H1 (cell line): ENCODE measurements around the gene HSF4. TPM values are rescaled to one million over a fixed set of nuclear protein-coding genes. Genes with fewer than 3 reads are reported as not detected.

ENCODE experiments used
- CBX5 ChIP-seq: fragments of 300-800, 300-1000 bp; sonication (generic); IDR thresholded peaks from 2 replicates; pipeline ENCODE4 v1.7.1; 2016; ENCODE audit warnings: antibody characterized with exemption, low read length, low read depth
- CBX8 ChIP-seq: fragments of 300-800, 300-1000 bp; sonication (generic); IDR thresholded peaks from 2 replicates; pipeline ENCODE4 v1.7.1; 2016; ENCODE audit warnings: low read depth, low read length, borderline replicate concordance
- EGR1 ChIP-seq: IDR thresholded peaks from 2 replicates; pipeline ENCODE4 v1.6.1; 2011; ENCODE audit warnings: low read depth, low read length, borderline replicate concordance
- EP300 ChIP-seq, 2 experiments: IDR thresholded peaks; 1 replicate in 1 of 2; 2 replicates in 1 of 2; pipeline ENCODE4 v1.6.1; 2011 to 2012; ENCODE audit warnings: low read depth in 2 of 2, low read length in 2 of 2, mild to moderate bottlenecking in 2 of 2, borderline replicate concordance in 1 of 2, inconsistent platforms in 1 of 2, moderate library complexity in 1 of 2
- HDAC6 ChIP-seq: IDR thresholded peaks from one replicate; pipeline ENCODE4 v1.7.1; 2012; ENCODE audit warnings: low read depth, mild to moderate bottlenecking, inconsistent platforms, low read length, moderate library complexity
- JUN ChIP-seq: IDR thresholded peaks from 2 replicates; pipeline ENCODE4 v1.6.1; 2011; ENCODE audit warnings: low read depth, mild to moderate bottlenecking, improper control_type of control experiment, low read length
- JUND ChIP-seq: IDR thresholded peaks from 2 replicates; pipeline ENCODE4 v1.6.1; 2011; ENCODE audit warnings: mild to moderate bottlenecking, improper control_type of control experiment, low read length
- POLR2A ChIP-seq, 2 experiments: IDR thresholded peaks; 1 replicate in 1 of 2; 2 replicates in 1 of 2; pipeline ENCODE4 v1.6.1; 2011; ENCODE audit warnings: low read depth in 2 of 2, low read length in 2 of 2, mild to moderate bottlenecking in 2 of 2; ENCODE audit errors: control extremely low read depth in 1 of 2
- SIN3A ChIP-seq, 2 experiments: IDR thresholded peaks in 1 of 2; conservative IDR thresholded peaks in 1 of 2; 2 replicates each; pipeline ENCODE4 v1.6.1; 2011 to 2012; ENCODE audit warnings: low read length in 2 of 2, improper control_type of control experiment in 1 of 2, low read depth in 1 of 2, mild to moderate bottlenecking in 1 of 2
- SIRT6 ChIP-seq: IDR thresholded peaks from one replicate; pipeline ENCODE4 v1.7.1; 2012; ENCODE audit warnings: low read length, inconsistent platforms
- SP2 ChIP-seq: IDR thresholded peaks from 2 replicates; pipeline ENCODE4 v1.6.1; 2012; ENCODE audit warnings: mild to moderate bottlenecking, low read length, inconsistent platforms
- SRF ChIP-seq: IDR thresholded peaks from 2 replicates; pipeline ENCODE4 v1.6.1; 2011; ENCODE audit warnings: mild to moderate bottlenecking, low read depth, low read length, moderate library complexity
- SUZ12 ChIP-seq: fragments of 200-600 bp; sonication (generic); IDR thresholded peaks from 2 replicates; pipeline ENCODE4 v1.6.1; 2012; ENCODE audit warnings: mild to moderate bottlenecking, inconsistent platforms, low read length, moderate library complexity, mixed read lengths
- TBP ChIP-seq: IDR thresholded peaks from 2 replicates; pipeline ENCODE4 v1.6.1; 2011; ENCODE audit warnings: low read depth, low read length, improper control_type of control experiment
- TCF12 ChIP-seq: IDR thresholded peaks from 2 replicates; pipeline ENCODE4 v1.6.1; 2011; ENCODE audit warnings: low read depth, mild to moderate bottlenecking, low read length
- TEAD4 ChIP-seq: IDR thresholded peaks from 2 replicates; pipeline ENCODE4 v1.6.1; 2012; ENCODE audit warnings: low read depth, low read length, inconsistent platforms, mixed read lengths
- polyA plus RNA-seq, 7 experiments: library from polyadenylated mRNA; depleted of rRNA in 3 of 7; stranded (reverse) in 5 of 7; unstranded in 2 of 7; fragments of >200 nt in 5 of 7; fragments of 200-250 nt in 2 of 7; gene quantifications; 1 replicate in 5 of 7; 2 replicates in 1 of 7; 4 replicates in 1 of 7; pipeline versions ENCODE4 v1.2.1 to v1.2.3, GENCODE V29; 2011 to 2013; ENCODE audit warnings: missing spikeins in 2 of 7, mixed read lengths in 2 of 7
- total RNA-seq: library from RNA; stranded (reverse); fragmentation: NEBNext Ultra II Directional; extraction: Animal tissue kit (Norgen Biotek cat#: 25700); gene quantifications from 2 replicates; pipeline ENCODE4 v1.2.1, GENCODE V29; 2021
- TF ChIP-seq, protein P1 (sequence below): IDR thresholded peaks from 2 replicates; pipeline ENCODE4 v1.6.1; 2012; ENCODE audit warnings: low read length, inconsistent platforms
- TF ChIP-seq, protein P2 (sequence below): IDR thresholded peaks from 2 replicates; pipeline ENCODE4 v1.6.1; 2011; ENCODE audit warnings: low read length, improper control_type of control experiment
- TF ChIP-seq, protein P3 (sequence below), 3 experiments: IDR thresholded peaks; 1 replicate in 2 of 3; 2 replicates in 1 of 3; pipeline versions ENCODE4 v1.5.1 to v1.6.1; 2011; ENCODE audit warnings: low read length in 3 of 3, mild to moderate bottlenecking in 3 of 3, inconsistent platforms in 2 of 3, low read depth in 1 of 3, moderate library complexity in 1 of 3; ENCODE audit not compliant: insufficient read depth in 1 of 3; ENCODE audit errors: control extremely low read depth in 1 of 3

HSF4 gene
- total and polyA plus RNA-seq, 2 of the 8 experiments (the other 6 are each of a cell fraction or from before 2014, with no cell fraction given): 0.14 TPM; not detected in 1

DNA sequence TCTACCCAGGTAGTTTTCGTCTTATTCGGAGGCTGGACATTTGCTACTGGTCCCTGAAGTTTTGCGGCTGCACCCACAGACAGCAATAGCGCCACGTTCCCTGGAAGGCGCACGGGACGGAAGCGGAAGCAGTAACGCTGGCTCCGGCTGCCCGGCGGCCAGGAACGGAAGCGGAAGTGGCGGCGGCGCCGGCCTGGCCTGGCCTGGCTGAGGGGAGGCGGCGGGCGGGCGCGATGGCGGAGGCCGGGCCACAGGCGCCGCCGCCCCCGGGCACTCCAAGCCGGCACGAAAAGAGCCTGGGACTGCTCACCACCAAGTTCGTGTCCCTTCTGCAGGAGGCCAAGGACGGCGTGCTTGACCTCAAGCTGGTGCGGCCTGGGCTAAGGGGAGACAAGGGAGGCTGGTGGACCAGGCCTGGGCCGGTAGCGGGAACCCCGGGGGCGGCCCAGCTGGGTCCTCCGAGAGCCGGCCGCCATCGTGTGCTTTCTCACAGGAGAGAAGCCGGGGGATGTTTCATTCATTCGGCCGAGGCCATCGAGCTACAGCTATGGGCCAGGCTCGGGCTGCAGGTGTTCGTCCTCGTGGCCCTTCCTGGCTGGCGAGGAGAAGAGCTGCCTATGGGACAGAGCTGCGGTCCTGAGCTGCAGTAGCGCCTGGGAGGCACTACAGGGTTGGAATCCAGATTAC is 27.6 kb downstream of the HSF4 start, which contains the start of gene E2F4 (continued):
- TF ChIP-seq, protein P1, sequence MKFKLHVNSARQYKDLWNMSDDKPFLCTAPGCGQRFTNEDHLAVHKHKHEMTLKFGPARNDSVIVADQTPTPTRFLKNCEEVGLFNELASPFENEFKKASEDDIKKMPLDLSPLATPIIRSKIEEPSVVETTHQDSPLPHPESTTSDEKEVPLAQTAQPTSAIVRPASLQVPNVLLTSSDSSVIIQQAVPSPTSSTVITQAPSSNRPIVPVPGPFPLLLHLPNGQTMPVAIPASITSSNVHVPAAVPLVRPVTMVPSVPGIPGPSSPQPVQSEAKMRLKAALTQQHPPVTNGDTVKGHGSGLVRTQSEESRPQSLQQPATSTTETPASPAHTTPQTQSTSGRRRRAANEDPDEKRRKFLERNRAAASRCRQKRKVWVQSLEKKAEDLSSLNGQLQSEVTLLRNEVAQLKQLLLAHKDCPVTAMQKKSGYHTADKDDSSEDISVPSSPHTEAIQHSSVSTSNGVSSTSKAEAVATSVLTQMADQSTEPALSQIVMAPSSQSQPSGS: no peak
- TF ChIP-seq TCF12 (no peak), JUND (no peak), POLR2A (IDR thresholded peaks at IDR 0.05; ENCODE audit: control extremely low read depth in 1 of 2, low read depth in 2 of 2, low read length in 2 of 2) (peak in 1 of 2 experiments; percentile 51; a peak in 1 of 3 replicates), EP300 (IDR thresholded peaks at IDR 0.05; ENCODE audit: borderline replicate concordance in 1 of 2, low read depth in 2 of 2, low read length in 2 of 2) (0 out of 3 replicates have a peak, but pooled peaks of 1 of the 2 experiments have one; percentile 74), TEAD4 (0 out of 2 replicates have a peak, but pooled peaks have one; percentile 36), HDAC6 (no peak), SUZ12 (no peak), SIRT6 (no peak), SIN3A (conservative IDR thresholded peaks at IDR 0.05 in 1 of 2, IDR thresholded peaks at IDR 0.05 in 1 of 2; ENCODE audit: low read depth in 1 of 2, low read length in 2 of 2) (peak; percentile 60 to 87; a peak in 2 of 4 replicates), EGR1 (peak; percentile 98), JUN (no peak), CBX5 (no peak), SRF (no peak), TBP (no peak), CBX8 (no peak), SP2 (no peak)
- TF ChIP-seq, protein P2, sequence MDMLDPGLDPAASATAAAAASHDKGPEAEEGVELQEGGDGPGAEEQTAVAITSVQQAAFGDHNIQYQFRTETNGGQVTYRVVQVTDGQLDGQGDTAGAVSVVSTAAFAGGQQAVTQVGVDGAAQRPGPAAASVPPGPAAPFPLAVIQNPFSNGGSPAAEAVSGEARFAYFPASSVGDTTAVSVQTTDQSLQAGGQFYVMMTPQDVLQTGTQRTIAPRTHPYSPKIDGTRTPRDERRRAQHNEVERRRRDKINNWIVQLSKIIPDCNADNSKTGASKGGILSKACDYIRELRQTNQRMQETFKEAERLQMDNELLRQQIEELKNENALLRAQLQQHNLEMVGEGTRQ: no peak
- TF ChIP-seq, protein P3, sequence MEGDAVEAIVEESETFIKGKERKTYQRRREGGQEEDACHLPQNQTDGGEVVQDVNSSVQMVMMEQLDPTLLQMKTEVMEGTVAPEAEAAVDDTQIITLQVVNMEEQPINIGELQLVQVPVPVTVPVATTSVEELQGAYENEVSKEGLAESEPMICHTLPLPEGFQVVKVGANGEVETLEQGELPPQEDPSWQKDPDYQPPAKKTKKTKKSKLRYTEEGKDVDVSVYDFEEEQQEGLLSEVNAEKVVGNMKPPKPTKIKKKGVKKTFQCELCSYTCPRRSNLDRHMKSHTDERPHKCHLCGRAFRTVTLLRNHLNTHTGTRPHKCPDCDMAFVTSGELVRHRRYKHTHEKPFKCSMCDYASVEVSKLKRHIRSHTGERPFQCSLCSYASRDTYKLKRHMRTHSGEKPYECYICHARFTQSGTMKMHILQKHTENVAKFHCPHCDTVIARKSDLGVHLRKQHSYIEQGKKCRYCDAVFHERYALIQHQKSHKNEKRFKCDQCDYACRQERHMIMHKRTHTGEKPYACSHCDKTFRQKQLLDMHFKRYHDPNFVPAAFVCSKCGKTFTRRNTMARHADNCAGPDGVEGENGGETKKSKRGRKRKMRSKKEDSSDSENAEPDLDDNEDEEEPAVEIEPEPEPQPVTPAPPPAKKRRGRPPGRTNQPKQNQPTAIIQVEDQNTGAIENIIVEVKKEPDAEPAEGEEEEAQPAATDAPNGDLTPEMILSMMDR (IDR thresholded peaks at IDR 0.05; ENCODE audit: control extremely low read depth in 1 of 3, insufficient read depth in 1 of 3, low read depth in 1 of 3, low read length in 3 of 3): 0 out of 4 replicates have a peak, but pooled peaks of 1 of the 3 experiments have one; percentile 0
